Right lobe of liver (tissue), 4 donors: ENCODE data around the gene FBLN2.

Source experiments
- POLR2A ChIP-seq: fragments of 450-650 bp; IDR thresholded peaks from one replicate; pipeline ENCODE4 v1.6.1; 2017; ENCODE audit warnings: antibody characterized with exemption, mild to moderate bottlenecking
- TF ChIP-seq, protein P1 (sequence below), 4 donors: fragments of 200-600 bp in 3 of 4; fragments of 450-650 bp in 1 of 4; IDR thresholded peaks; one replicate each; pipeline versions ENCODE4 v1.5.1 to v1.8.0; 2016 to 2022; ENCODE audit warnings: antibody characterized with exemption in 4 of 4, mild to moderate bottlenecking in 2 of 4
- donor health status: DM: no; HTN: no; CAD: no.
- donor health status: DM: no; HTN: no; CAD: no.
- donor health status: DM: no; HTN: yes; CAD: no.

GRCh38 chr3:13504161-13504831 lies 44.6 kb upstream of the FBLN2 start:
- TF ChIP-seq, protein P1, sequence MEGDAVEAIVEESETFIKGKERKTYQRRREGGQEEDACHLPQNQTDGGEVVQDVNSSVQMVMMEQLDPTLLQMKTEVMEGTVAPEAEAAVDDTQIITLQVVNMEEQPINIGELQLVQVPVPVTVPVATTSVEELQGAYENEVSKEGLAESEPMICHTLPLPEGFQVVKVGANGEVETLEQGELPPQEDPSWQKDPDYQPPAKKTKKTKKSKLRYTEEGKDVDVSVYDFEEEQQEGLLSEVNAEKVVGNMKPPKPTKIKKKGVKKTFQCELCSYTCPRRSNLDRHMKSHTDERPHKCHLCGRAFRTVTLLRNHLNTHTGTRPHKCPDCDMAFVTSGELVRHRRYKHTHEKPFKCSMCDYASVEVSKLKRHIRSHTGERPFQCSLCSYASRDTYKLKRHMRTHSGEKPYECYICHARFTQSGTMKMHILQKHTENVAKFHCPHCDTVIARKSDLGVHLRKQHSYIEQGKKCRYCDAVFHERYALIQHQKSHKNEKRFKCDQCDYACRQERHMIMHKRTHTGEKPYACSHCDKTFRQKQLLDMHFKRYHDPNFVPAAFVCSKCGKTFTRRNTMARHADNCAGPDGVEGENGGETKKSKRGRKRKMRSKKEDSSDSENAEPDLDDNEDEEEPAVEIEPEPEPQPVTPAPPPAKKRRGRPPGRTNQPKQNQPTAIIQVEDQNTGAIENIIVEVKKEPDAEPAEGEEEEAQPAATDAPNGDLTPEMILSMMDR (IDR thresholded peaks at IDR 0.05) = no peak
- TF ChIP-seq POLR2A = no peak
